Measurements from ENCODE around the gene SFTPD. TPM values are rescaled to one million over a fixed set of nuclear protein-coding genes. Genes with fewer than 3 reads are reported as not detected.

SFTPD gene
- total RNA-seq, result not detected in 2 replicates

GRCh38 chr10:79948976-79949722 lies at the start of gene SFTPD:
Gene SFTPD (minus strand): TSS chr10:79949105. CDS start chr10:79946659, 2,446 bp downstream.

Other genes starting within 250 kb of the SFTPD start
- 0.61 and 0.81 TPM in 2 replicates for gene NUTM2B, start 245.9 kb downstream of the SFTPD start, total RNA-seq
- not detected in 2 replicates for gene NUTM2E, start 122.4 kb downstream of the SFTPD start, total RNA-seq
- 11.2 and 15.1 TPM in 2 replicates for gene TMEM254, start 129.6 kb upstream of the SFTPD start, total RNA-seq
- gene PLAC9, start 183.6 kb upstream of the SFTPD start, total RNA-seq, result 17.2 and 21.5 TPM in 2 replicates